Caco-2 (cell line): ENCODE measurements around the gene B3GLCT. TPM values are rescaled to one million over a fixed set of nuclear protein-coding genes. Genes with fewer than 3 reads are reported as not detected.

Source experiments
- BruUV-seq: library from RNA; stranded (reverse); fragments of 400-500 nt; replicated peaks from 2 replicates; lab custom pipeline; 2021; lab: Mats Ljungman, UMichigan
- CTCF ChIA-PET: fragments of 300-600 bp; sonication (Branson Sonifier 250); formaldehyde crosslinking; loops from one replicate; lab custom pipeline; 2022; ENCODE audit warnings: antibody characterized with exemption; lab: Charles Lee
- POLR2A ChIA-PET: fragments of 300-600 bp; sonication (Branson Sonifier 250); formaldehyde crosslinking; loops from one replicate; lab custom pipeline; 2022; ENCODE audit warnings: antibody characterized with exemption; lab: Charles Lee
- DNase-seq, 2 experiments: peaks; one replicate each; pipeline versions ENCODE4 v3.0.0 to v3.0.0-alpha.2; 2020 to 2022
- H3K27me3 ChIP-seq: replicated peaks from 2 replicates; pipeline ENCODE4 v1.6.0; 2011; ENCODE audit warnings: low read length; ENCODE audit not compliant: control insufficient read depth, insufficient read depth
- H3K36me3 ChIP-seq: 2 replicates; pipeline ENCODE4 v1.5.1; 2011; ENCODE audit warnings: low read length; ENCODE audit not compliant: control insufficient read depth, insufficient read depth
- H3K4me1 ChIP-seq: fragments of 250-450 bp; sonication (Bioruptor Pico); 2 replicates; pipeline ENCODE4 v1.5.1; 2020; ENCODE audit warnings: mild to moderate bottlenecking
- H3K4me3 ChIP-seq: 2 replicates; pipeline ENCODE4 v1.5.1; 2011; ENCODE audit warnings: low read depth, mild to moderate bottlenecking, control low read depth, low read length
- H3K9me3 ChIP-seq: fragments of 250-450 bp; sonication (Bioruptor Pico); 2 replicates; pipeline ENCODE4 v1.5.1; 2020; ENCODE audit warnings: mild to moderate bottlenecking, moderate library complexity
- H3K27ac Mint-ChIP-seq: one replicate; pipeline ENCODE4 v1.8.0; 2022; ENCODE audit warnings: mixed read lengths; ENCODE audit not compliant: unreplicated experiment
- H3K27me3 Mint-ChIP-seq: one replicate; pipeline ENCODE4 v1.8.0; 2022; ENCODE audit warnings: mixed read lengths; ENCODE audit not compliant: insufficient read depth, unreplicated experiment
- H3K36me3 Mint-ChIP-seq: one replicate; pipeline ENCODE4 v1.8.0; 2022; ENCODE audit warnings: mild to moderate bottlenecking, mixed read lengths; ENCODE audit not compliant: insufficient read depth, unreplicated experiment
- H3K4me1 Mint-ChIP-seq: one replicate; pipeline ENCODE4 v1.8.0; 2022; ENCODE audit warnings: low read depth, mixed read lengths; ENCODE audit not compliant: unreplicated experiment
- H3K4me3 Mint-ChIP-seq: one replicate; pipeline ENCODE4 v1.8.0; 2022; ENCODE audit warnings: mild to moderate bottlenecking, moderate library complexity, mixed read lengths; ENCODE audit not compliant: unreplicated experiment
- H3K9me3 Mint-ChIP-seq: one replicate; pipeline ENCODE4 v1.8.0; 2022; ENCODE audit warnings: mixed read lengths; ENCODE audit not compliant: unreplicated experiment
- intact Hi-C: fragments of 100-400 bp; cut with micrococcal nuclease; formaldehyde crosslinking; loops from one replicate; pipeline ENCODE4 v1.10.0; 2022; ENCODE audit not compliant: unreplicated experiment
- total RNA-seq: library from RNA; stranded (reverse); gene quantifications from 2 replicates; pipeline ENCODE4 v1.2.3, GENCODE V29; 2022
- TF ChIP-seq, protein P1 (sequence below), 2 experiments: fragments of 200-600 bp in 1 of 2; IDR thresholded peaks; 1 replicate in 1 of 2; 2 replicates in 1 of 2; pipeline versions ENCODE4 v1.5.1 to v1.8.0; 2011 to 2022; ENCODE audit warnings: antibody characterized with exemption in 1 of 2, control low read depth in 1 of 2, inconsistent platforms in 1 of 2, low read depth in 1 of 2, low read length in 1 of 2, mild to moderate bottlenecking in 1 of 2, moderate library complexity in 1 of 2; ENCODE audit not compliant: insufficient read depth in 1 of 2, severe bottlenecking in 1 of 2, unreplicated experiment in 1 of 2

B3GLCT gene
- total RNA-seq, 1 experiment from 2014 or later: 4.5 TPM

DNA sequence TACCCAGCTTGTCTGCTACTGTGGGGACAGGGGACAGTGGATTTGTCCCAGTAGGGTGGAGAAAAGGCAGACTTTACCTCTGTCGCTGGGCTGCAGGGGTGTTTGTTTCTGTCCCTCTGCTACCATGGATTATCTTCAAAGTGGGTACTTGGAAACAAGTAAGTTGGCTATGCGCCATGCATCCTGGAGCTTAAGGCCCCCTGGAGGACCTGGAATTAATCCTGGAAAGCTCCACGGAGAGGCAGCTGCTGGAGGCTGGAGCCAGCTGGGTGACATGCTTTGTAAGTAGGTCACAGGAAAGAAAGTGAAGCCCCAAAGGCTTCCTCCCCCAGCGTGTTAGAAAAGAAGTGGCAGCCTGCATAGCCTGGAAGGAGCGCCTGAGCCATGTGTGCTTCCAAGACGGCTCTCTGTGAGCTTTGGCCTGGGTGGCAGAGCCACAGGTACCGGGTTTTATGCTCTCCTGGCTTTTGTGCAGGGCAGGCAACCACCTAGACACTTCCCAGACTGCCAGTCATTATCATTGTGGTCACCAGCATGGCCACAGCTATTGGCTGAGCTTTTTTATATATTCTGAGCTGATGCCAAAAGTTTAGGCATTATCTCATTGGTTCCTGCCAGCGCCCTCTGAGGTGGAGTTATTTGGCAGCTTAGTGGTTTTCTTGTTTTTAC lies 9.5 kb downstream of the B3GLCT start:
- BruUV-seq: no TSS peak
- no peaks in the 10 kb centered on the region for H3K9me3 ChIP-seq
- H3K4me3 ChIP-seq: no peak overlapping the region
- H3K4me3 Mint-ChIP-seq: no peak overlapping the region
- TF ChIP-seq, protein P1, sequence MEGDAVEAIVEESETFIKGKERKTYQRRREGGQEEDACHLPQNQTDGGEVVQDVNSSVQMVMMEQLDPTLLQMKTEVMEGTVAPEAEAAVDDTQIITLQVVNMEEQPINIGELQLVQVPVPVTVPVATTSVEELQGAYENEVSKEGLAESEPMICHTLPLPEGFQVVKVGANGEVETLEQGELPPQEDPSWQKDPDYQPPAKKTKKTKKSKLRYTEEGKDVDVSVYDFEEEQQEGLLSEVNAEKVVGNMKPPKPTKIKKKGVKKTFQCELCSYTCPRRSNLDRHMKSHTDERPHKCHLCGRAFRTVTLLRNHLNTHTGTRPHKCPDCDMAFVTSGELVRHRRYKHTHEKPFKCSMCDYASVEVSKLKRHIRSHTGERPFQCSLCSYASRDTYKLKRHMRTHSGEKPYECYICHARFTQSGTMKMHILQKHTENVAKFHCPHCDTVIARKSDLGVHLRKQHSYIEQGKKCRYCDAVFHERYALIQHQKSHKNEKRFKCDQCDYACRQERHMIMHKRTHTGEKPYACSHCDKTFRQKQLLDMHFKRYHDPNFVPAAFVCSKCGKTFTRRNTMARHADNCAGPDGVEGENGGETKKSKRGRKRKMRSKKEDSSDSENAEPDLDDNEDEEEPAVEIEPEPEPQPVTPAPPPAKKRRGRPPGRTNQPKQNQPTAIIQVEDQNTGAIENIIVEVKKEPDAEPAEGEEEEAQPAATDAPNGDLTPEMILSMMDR (IDR thresholded peaks at IDR 0.05; ENCODE audit: insufficient read depth in 1 of 2, low read depth in 1 of 2, low read length in 1 of 2, severe bottlenecking in 1 of 2, unreplicated experiment in 1 of 2): no peak
- no peaks in the 10 kb centered on the region for H3K36me3 Mint-ChIP-seq
- no peak for DNase-seq
- CTCF ChIA-PET: interaction anchor here (0.6 to 0.7 kb wide), 2 partner anchors 8 to 10 kb away, joined by 3 to 6 read pairs; no protein-coding TSS in a partner anchor
- intact Hi-C loops: no loop called here
- no peaks in the 10 kb centered on the region for H3K36me3 ChIP-seq
- no peaks in the 10 kb centered on the region for H3K27me3 Mint-ChIP-seq
- H3K4me1 Mint-ChIP-seq: peaks cover 18% of the 10 kb centered on the region
- H3K27me3 ChIP-seq: no peaks in the 10 kb centered on the region
- H3K4me1 ChIP-seq: no peaks in the 10 kb centered on the region
- no peaks in the 10 kb centered on the region for H3K9me3 Mint-ChIP-seq
- POLR2A ChIA-PET: no interaction called here
- no peak overlapping the region for H3K27ac Mint-ChIP-seq

DNA sequence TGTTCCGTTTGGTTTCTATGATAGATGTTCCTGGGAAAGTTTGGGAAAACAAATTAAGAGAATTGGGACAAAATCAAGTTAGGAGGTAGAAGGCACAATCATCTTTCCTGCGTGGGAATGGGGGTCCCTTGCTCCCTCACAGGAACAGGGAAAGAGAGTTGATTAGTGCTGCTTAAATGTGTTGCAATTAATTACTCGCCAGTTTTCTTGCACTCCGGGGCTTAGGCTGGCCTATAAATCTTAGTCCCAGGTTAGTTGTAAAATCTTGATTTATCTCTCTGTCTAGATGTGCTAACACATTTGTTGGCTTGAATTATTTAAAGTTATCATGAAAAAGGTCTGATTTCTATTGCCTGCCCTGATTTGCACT lies 10.1 kb downstream of the B3GLCT start:
- intact Hi-C loops: no loop called here
- no peak for DNase-seq
- Histone ChIP-seq H3K4me3 (no peak overlapping the region), H3K9me3 (no peaks in the 10 kb centered on the region), H3K4me1 (no peaks in the 10 kb centered on the region), H3K36me3 (no peaks in the 10 kb centered on the region), H3K27me3 (no peaks in the 10 kb centered on the region)
- Mint-ChIP-seq H3K4me3 (no peak overlapping the region), H3K27me3 (no peaks in the 10 kb centered on the region), H3K36me3 (no peaks in the 10 kb centered on the region), H3K27ac (no peak overlapping the region), H3K9me3 (no peaks in the 10 kb centered on the region), H3K4me1 (peaks cover 13% of the 10 kb centered on the region)
- ChIA-PET POLR2A (no interaction called here), CTCF (interaction anchor here (0.6 kb wide), 1 partner anchor 9 kb away, joined by 3 read pairs; no protein-coding TSS in a partner anchor)
- no TSS peak for BruUV-seq
- TF ChIP-seq, protein P1 (IDR thresholded peaks at IDR 0.05; ENCODE audit: insufficient read depth in 1 of 2, low read depth in 1 of 2, low read length in 1 of 2, severe bottlenecking in 1 of 2, unreplicated experiment in 1 of 2): no peak

DNA sequence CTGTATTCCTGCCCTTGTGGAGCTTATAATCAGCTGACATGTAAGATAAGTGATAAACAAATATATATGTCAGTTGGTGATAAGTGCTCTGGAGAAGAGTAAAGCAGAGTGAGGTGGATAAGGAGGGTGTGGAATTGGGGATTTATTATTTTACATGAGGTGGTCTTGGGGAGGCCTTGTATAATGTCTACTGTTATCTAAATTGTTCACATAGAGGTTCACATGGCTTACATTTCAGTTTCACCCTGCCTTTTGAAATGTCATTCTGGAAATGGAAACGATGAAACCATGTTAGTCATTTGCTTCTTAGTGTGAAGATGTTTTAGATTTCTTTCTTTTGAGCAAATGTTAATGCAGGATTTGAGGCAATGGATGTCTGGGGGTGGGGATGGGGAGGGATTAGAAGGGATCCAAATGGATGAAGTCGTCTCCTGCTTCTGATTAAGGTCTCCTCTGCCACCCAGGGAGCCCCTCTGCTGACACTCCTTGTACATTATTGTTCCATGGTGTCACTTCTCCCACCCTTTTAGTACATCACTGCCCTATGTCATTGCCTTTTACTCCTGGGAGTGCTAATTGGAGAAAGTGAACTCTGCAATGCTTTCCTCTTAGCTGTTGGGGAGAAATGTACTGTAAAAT lies 14.0 kb downstream of the B3GLCT start:
- H3K36me3 ChIP-seq: no peaks in the 10 kb centered on the region
- TF ChIP-seq, protein P1 (IDR thresholded peaks at IDR 0.05; ENCODE audit: insufficient read depth in 1 of 2, low read depth in 1 of 2, low read length in 1 of 2, severe bottlenecking in 1 of 2, unreplicated experiment in 1 of 2): no peak
- no peaks in the 10 kb centered on the region for H3K9me3 ChIP-seq
- ChIA-PET POLR2A (no interaction called here), CTCF (no interaction called here)
- H3K4me3 Mint-ChIP-seq: no peak overlapping the region
- no peaks in the 10 kb centered on the region for H3K4me1 ChIP-seq
- H3K4me3 ChIP-seq: no peak overlapping the region
- no peaks in the 10 kb centered on the region for H3K4me1 Mint-ChIP-seq
- no peak overlapping the region for H3K27ac Mint-ChIP-seq
- H3K27me3 Mint-ChIP-seq: no peaks in the 10 kb centered on the region
- no peak for DNase-seq
- H3K27me3 ChIP-seq: no peaks in the 10 kb centered on the region
- H3K36me3 Mint-ChIP-seq: no peaks in the 10 kb centered on the region
- no peaks in the 10 kb centered on the region for H3K9me3 Mint-ChIP-seq
- BruUV-seq: no TSS peak
- intact Hi-C loops: no loop called here
